Naive B cell (primary cell): Measurements from ENCODE around the gene ZNF667. TPM values are rescaled to one million over a fixed set of nuclear protein-coding genes. Genes with fewer than 3 reads are reported as not detected.

Source experiments
- ATAC-seq, 2 donors: fragments of 150-1000 bp; cut with Tn5 transposase; 2 replicates each; pipeline ENCODE4 v1.10.0; 2021; ENCODE audit warnings: low read depth in 2 of 2, mild to moderate bottlenecking in 2 of 2, moderate library complexity in 2 of 2
- DNase-seq: peaks from one replicate; pipeline ENCODE4 v3.0.0; 2022
- H3K27ac Mint-ChIP-seq, 6 donors: one replicate each; pipeline ENCODE4 v1.8.0; 2020 to 2022; ENCODE audit warnings: mild to moderate bottlenecking in 6 of 6, mixed read lengths in 6 of 6, moderate library complexity in 5 of 6, inconsistent platforms in 2 of 6
- H3K27me3 Mint-ChIP-seq, 3 donors: one replicate each; pipeline ENCODE4 v1.8.0; 2021 to 2022; ENCODE audit warnings: mixed read lengths in 3 of 3, mild to moderate bottlenecking in 1 of 3
- H3K36me3 Mint-ChIP-seq, 2 donors: one replicate each; pipeline ENCODE4 v1.8.0; 2020 to 2022; ENCODE audit warnings: mixed read lengths in 2 of 2, inconsistent platforms in 1 of 2, mild to moderate bottlenecking in 1 of 2
- H3K4me1 Mint-ChIP-seq, 3 donors: one replicate each; pipeline ENCODE4 v1.8.0; 2020 to 2022; ENCODE audit warnings: mixed read lengths in 3 of 3, inconsistent platforms in 1 of 3, mild to moderate bottlenecking in 1 of 3, moderate library complexity in 1 of 3
- H3K4me3 Mint-ChIP-seq, 8 donors: one replicate each; pipeline ENCODE4 v1.8.0; 2020 to 2022; ENCODE audit warnings: mild to moderate bottlenecking in 8 of 8, mixed read lengths in 8 of 8, moderate library complexity in 8 of 8, inconsistent platforms in 2 of 8
- H3K9me3 Mint-ChIP-seq, 7 donors: one replicate each; pipeline ENCODE4 v1.8.0; 2020 to 2022; ENCODE audit warnings: mixed read lengths in 7 of 7, mild to moderate bottlenecking in 5 of 7, inconsistent platforms in 2 of 7, moderate library complexity in 1 of 7
- polyA plus RNA-seq, 6 donors: library from polyadenylated mRNA; unstranded; fragments of 300-500 nt; fragmentation: Illumina TruSeq; gene quantifications; one replicate each; pipeline ENCODE4 v1.2.3, GENCODE V29; 2021; ENCODE audit warnings: low read depth in 6 of 6

Gene ZNF667
- 10 to 100 TPM in 3 of 6 donors, 1 to 10 TPM in 3; 5.5 to 13.4 (median 9.7) TPM for polyA plus RNA-seq

DNA sequence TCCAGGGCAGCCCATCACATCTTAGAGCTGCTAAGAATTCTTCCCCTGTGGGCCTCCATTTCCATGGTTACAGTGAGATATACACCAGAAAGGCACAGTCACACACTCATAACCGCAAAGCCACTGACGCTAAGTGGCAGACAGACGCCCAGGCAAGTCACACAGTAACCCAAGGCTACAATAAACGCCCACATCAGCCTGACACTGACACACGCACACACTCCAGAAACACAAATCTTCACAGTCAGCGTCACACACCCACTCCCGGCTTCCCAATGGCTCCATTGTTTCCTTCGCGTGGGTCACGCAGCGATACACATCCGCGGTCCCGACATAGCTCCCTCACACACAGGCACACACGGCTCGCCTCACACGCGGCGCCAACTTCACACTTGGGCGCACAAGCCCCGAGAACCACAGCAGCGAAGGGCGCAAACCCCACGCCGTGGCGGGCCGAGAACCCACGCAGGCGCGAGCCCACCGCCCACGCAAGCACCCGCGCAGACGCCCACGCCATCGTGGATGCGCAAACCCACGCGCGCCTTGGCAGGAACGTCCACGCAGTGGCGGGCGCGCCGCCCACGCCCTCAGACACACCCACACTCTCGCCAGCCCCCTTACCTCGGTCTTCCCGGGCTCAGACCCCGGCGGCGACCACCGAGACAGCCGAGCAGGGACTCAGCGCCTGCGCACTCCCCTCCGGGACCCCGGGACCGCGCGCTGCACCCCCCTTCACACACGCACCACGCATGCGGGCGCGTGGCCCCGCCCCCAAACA lies at the start of gene ZNF667:
Gene ZNF667, minus strand, starts transcription at position 695 of the 778 bp plus-strand sequence. CDS start 14,975 bp downstream, outside the sequence.
- H3K36me3 Mint-ChIP-seq = peaks cover 19 to 40% of the 10 kb centered on the region in 2 donors
- H3K4me3 Mint-ChIP-seq = peak within 1 kb of the TSS; percentile 93 to 100 (median 98)
- peaks cover 13 to 48% (median 30%) of the 10 kb centered on the region in 7 donors for H3K9me3 Mint-ChIP-seq
- ATAC-seq = peak; percentile 46 to 55
- peak within 1 kb of the TSS; percentile 95 to 100 (median 100) for H3K27ac Mint-ChIP-seq
- DNase-seq = peak; percentile 72
- H3K4me1 Mint-ChIP-seq = peaks cover 37 to 55% (median 40%) of the 10 kb centered on the region in 3 donors
- H3K27me3 Mint-ChIP-seq = peaks cover 0 to 9% (median 0%) of the 10 kb centered on the region in 3 donors

DNA sequence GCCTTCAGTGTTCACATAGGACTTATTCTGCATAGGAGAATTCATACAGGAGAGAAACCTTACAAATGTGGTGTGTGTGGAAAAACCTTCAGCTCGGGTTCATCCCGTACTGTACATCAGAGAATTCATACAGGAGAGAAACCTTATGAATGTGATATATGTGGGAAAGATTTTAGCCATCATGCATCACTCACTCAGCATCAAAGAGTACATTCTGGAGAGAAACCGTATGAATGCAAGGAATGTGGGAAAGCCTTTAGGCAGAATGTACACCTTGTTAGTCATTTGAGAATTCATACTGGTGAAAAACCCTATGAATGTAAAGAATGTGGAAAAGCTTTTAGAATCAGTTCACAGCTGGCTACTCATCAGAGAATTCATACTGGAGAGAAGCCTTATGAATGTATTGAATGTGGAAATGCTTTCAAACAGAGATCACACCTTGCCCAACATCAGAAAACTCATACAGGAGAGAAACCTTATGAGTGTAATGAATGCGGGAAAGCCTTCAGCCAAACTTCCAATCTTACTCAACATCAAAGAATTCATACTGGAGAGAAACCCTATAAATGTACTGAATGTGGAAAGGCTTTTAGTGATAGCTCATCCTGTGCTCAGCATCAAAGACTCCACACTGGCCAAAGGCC lies 48.2 kb upstream of the ZNF667 start:
- no peak for DNase-seq
- Mint-ChIP-seq H3K4me3 (no peak overlapping the region), H3K4me1 (no peaks in the 10 kb centered on the region), H3K36me3 (peaks cover 39 to 58% of the 10 kb centered on the region in 2 donors), H3K9me3 (peaks cover 18 to 97% (median 84%) of the 10 kb centered on the region in 7 donors), H3K27ac (no peak overlapping the region), H3K27me3 (no peaks in the 10 kb centered on the region)
- no peak for ATAC-seq

DNA sequence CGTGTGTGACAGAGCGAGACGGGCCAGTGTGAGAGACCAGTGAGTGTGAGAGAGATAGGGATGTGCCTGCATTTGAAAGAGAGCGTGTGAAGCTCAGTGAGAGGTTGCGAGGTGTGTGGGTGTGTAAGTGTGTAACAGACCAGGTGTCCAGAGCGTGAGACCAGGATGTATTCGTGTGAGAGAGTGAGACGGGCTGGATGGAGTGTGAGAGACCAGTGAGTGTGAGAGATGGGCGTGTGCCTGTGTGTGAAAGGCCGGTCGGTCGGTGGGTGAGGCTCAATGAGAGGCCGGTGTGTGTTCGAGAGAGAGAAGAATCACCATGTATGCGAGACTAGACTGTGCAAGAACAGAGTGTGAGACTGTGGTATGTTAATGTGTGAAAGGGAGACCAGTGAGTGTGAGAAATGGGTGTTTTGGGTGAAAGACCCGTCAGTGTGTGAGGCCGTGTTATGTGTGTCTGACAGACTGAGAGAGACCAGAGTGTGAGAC lies 31.2 kb upstream of the ZNF667 start:
- Mint-ChIP-seq H3K4me3 (no peak overlapping the region), H3K36me3 (peaks cover 8 to 9% of the 10 kb centered on the region in 2 donors), H3K9me3 (peaks cover 0 to 41% (median 30%) of the 10 kb centered on the region in 7 donors), H3K27me3 (no peaks in the 10 kb centered on the region), H3K4me1 (peaks cover 0 to 8% (median 0%) of the 10 kb centered on the region in 3 donors), H3K27ac (no peak overlapping the region)
- ATAC-seq (no peak), DNase-seq (peak; percentile 1)

DNA sequence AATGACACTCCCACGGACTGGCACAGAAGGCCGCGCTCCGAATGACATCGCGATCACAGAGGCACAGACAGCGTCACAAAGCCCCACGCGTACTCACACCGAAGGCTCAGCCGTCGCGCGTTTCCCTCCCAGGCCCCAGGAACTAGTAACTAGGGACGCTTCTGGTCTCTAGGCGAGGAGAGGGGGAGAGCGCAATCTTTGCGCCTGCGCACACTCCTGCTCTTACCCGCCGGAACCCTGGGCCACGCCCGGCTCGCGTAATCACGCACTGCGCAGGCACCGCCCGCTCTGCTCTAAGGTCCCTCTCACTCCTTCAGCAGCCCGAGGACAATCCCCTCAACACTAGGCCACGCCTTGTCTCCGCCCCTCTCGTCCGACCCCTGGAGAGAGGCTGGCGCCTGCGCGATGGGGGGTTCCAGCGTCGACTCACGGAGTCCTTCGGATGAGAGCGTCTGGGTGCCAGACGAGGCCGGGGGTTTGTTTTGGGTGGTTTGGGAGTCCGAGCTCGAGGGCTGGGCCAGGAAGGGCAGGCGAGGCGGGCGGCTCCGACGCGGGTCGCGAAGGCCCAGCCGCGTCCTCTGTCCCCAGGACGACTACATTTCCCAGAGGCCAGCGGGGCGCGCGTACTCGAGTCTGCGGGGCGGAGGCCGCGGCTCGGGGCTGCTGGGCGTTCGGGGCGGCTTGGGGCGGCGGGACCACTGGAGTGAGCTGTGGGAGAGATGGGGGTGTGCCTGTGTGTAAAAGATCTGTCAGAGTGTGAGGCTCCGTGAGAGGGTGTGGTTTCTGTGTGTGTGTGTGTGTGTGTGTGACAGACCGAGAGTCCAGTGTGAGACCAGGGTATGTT lies 30.5 kb upstream of the ZNF667 start, which contains the start of gene ZNF471:
Gene ZNF471, plus strand, starts transcription at position 410 of the 844 bp plus-strand sequence. CDS start 3,717 bp downstream, outside the sequence.
- no peak within 1 kb of the TSS for H3K27ac Mint-ChIP-seq
- H3K4me1 Mint-ChIP-seq = peaks cover 0 to 8% (median 0%) of the 10 kb centered on the region in 3 donors
- H3K36me3 Mint-ChIP-seq = peaks cover 5 to 6% of the 10 kb centered on the region in 2 donors
- H3K4me3 Mint-ChIP-seq = peak within 1 kb of the TSS in 2 of 8 donors; percentile 54 to 65
- peaks cover 1 to 39% (median 25%) of the 10 kb centered on the region in 7 donors for H3K9me3 Mint-ChIP-seq
- peak; percentile 96 for DNase-seq
- H3K27me3 Mint-ChIP-seq = no peaks in the 10 kb centered on the region
- ATAC-seq = peak; percentile 96 to 97

DNA sequence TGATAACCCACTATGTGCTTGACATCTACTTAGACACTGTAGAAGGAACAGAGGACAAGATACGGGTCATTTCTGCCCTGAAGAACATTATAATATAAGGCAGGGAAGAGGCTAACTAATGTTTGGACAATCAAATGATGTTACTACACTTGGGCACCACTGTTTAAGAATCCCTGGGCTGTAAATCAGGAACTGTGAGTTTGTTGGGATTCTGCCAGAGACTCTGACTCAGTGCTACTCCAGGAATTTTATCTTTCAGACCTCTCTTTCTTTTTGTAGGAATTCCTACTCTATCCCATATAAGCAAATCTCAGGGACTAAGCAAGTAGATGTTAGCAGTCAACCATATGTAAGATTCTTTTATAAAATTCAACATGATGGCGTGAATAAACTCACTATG lies 27.4 kb upstream of the ZNF667 start:
- peaks cover 0 to 8% (median 0%) of the 10 kb centered on the region in 3 donors for H3K4me1 Mint-ChIP-seq
- peaks cover 9 to 61% (median 35%) of the 10 kb centered on the region in 7 donors for H3K9me3 Mint-ChIP-seq
- no peak overlapping the region for H3K27ac Mint-ChIP-seq
- no peak overlapping the region for H3K4me3 Mint-ChIP-seq
- ATAC-seq (no peak), DNase-seq (no peak)
- H3K36me3 Mint-ChIP-seq = peaks cover 25 to 26% of the 10 kb centered on the region in 2 donors
- no peaks in the 10 kb centered on the region for H3K27me3 Mint-ChIP-seq

DNA sequence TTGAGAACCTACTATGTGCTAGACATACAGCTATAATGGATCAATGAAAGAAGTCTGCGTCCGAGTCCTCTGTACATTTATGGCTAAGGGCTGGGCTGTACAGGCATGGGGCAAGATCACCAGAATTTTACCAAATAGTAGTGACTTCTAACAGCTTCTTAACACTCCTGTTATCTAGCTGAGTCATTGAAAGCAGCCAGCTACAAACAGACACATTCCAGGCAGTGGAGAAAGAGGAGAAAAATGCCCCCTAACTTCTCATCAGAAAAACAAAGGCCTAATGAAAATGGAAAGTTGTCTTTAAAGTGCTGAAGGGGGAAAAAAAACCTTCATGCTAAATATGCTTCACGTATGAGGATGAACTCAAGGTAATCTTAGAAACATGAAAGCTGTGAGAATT lies 14.3 kb upstream of the ZNF667 start:
- DNase-seq (no peak), ATAC-seq (no peak)
- Mint-ChIP-seq H3K27me3 (no peaks in the 10 kb centered on the region), H3K27ac (no peak overlapping the region), H3K9me3 (peaks cover 17 to 89% (median 57%) of the 10 kb centered on the region in 7 donors), H3K36me3 (peaks cover 65 to 81% of the 10 kb centered on the region in 2 donors), H3K4me1 (peaks cover 0 to 3% (median 0%) of the 10 kb centered on the region in 3 donors), H3K4me3 (no peak overlapping the region)

DNA sequence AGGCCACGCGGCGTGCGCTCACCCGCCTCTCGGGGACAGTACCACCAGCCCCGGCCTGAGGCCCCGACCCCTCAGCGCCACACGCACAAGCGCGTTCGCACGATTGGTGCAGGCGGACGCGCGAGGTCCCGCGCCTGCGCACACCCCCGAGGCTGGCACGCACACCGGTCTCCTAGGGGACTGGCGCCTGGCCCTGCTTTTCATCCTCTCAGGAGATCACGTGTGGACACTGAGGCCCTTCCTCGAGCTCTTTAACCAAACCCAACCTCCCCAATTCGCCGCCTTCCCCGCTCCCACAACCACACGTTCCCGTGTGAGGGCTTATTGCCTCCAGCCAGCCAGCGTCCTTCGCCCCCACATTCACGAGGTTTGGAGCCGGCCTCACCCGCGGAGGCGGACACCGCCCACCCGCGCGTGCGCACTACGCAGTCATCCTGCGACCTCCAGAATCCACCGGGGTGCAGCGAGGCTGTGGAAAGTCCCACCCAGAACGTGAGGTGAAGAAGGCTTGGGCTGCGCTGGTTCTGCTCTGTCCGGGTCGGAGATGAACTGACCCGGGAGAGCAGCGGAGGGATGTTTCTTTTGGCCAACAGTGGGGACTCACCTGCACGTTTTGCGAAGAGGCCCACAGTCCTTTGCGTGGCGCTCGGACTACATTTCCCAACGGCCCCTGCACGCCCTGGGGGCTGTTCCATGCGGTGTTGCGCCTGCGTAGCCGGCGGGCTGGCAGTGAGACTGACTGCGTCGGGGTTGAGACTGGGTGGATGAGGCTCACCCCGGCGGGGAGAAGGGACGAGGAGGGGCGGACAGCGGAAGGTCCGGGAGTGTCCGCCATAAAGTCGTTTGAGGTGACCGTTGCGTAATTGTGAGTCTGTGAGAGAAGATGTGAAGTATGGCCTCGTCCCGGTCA lies 539 bp upstream of the ZNF667 start:
- Mint-ChIP-seq H3K27ac (peak overlapping the region; percentile 95 to 100 (median 100)), H3K4me3 (peak overlapping the region; percentile 93 to 100 (median 98)), H3K27me3 (peaks cover 0 to 9% (median 0%) of the 10 kb centered on the region in 3 donors), H3K36me3 (peaks cover 11 to 32% of the 10 kb centered on the region in 2 donors), H3K9me3 (peaks cover 7 to 45% (median 27%) of the 10 kb centered on the region in 7 donors), H3K4me1 (peaks cover 37 to 55% (median 40%) of the 10 kb centered on the region in 3 donors)
- peak; percentile 67 to 69 for ATAC-seq
- peak; percentile 94 for DNase-seq

DNA sequence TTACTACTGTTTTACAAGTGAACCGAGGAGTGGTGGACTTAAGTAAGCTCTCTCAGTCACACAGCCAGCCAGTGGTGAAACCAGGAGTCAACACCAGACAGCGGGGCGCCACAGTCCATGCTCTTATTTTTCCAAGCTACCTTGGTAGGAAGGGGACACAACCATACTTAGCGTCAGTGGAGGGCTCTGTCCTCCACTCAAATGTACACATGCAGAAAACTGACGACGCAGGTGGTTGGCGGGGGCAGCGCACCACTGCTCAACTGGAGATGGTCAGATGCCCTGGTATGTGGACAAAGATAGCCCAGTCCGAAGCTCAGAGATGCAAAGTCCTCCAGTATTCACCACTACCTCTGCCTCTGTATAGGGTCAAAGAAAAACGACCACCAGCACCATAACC lies 1.1 kb downstream of the ZNF667 start:
- Mint-ChIP-seq H3K27ac (peak overlapping the region; percentile 95 to 100 (median 100)), H3K4me3 (peak overlapping the region; percentile 93 to 100 (median 98)), H3K36me3 (peaks cover 27 to 45% of the 10 kb centered on the region in 2 donors), H3K4me1 (peaks cover 37 to 55% (median 40%) of the 10 kb centered on the region in 3 donors), H3K27me3 (peaks cover 0 to 9% (median 0%) of the 10 kb centered on the region in 3 donors), H3K9me3 (peaks cover 13 to 49% (median 33%) of the 10 kb centered on the region in 7 donors)
- DNase-seq (no peak), ATAC-seq (no peak)

DNA sequence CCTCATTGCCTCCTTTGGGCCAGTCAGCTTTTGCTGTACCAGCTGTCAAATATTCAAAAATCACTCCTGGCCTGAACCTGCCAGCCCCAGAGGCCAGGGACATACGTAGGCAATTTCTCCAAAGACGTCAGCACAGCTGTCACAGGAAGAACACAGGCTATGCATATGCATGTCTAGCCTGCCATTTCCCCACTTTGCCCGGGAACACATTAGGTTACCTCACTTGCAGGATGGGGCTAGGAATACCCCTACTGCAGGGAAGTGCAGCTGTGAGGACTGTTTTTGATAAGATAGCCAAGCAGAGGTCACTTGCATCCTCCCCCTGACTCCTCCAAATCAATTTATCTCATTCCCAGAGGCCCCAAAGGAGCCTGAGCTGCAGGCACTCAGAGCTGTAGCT lies 2.8 kb downstream of the ZNF667 start:
- Mint-ChIP-seq H3K9me3 (peaks cover 15 to 45% (median 33%) of the 10 kb centered on the region in 7 donors), H3K4me3 (peak overlapping the region in 1 of 8 donors; percentile 10), H3K27me3 (peaks cover 0 to 9% (median 0%) of the 10 kb centered on the region in 3 donors), H3K27ac (peak overlapping the region in 1 of 6 donors; percentile 44), H3K4me1 (peaks cover 30 to 44% (median 40%) of the 10 kb centered on the region in 3 donors), H3K36me3 (peaks cover 35 to 45% of the 10 kb centered on the region in 2 donors)
- ATAC-seq = no peak
- no peak for DNase-seq

DNA sequence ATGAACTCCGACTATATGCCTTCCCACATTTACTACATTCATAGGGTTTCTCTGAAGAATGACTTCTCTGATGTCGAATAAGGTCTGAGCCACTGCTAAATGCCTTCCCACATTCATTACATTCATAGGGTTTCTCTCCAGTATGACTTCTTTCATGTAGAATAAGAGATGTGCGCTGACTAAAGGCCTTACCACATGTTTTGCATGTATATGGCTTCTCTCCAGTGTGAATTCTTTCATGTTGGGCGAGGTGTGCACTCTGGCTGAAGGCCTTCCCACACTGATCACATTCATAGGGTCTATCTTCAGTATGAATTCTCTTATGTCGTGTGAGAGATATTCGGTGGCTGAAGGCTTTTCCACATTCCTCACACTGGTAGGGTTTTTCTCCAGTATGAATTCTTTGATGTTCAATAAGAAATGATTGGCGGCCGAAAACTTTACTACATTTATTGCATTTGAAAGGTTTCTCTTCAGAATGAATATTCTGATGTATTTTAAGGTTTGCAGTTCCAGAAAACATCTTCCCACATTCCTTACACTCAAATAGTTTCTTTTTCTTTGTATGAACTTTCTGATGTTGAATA lies 35.8 kb downstream of the ZNF667 start:
- H3K9me3 Mint-ChIP-seq = peaks cover 28 to 78% (median 72%) of the 10 kb centered on the region in 7 donors
- H3K36me3 Mint-ChIP-seq = peaks cover 26 to 64% of the 10 kb centered on the region in 2 donors
- H3K27me3 Mint-ChIP-seq = no peaks in the 10 kb centered on the region
- DNase-seq (no peak), ATAC-seq (no peak)
- no peaks in the 10 kb centered on the region for H3K4me1 Mint-ChIP-seq
- H3K4me3 Mint-ChIP-seq = no peak overlapping the region
- H3K27ac Mint-ChIP-seq = no peak overlapping the region

DNA sequence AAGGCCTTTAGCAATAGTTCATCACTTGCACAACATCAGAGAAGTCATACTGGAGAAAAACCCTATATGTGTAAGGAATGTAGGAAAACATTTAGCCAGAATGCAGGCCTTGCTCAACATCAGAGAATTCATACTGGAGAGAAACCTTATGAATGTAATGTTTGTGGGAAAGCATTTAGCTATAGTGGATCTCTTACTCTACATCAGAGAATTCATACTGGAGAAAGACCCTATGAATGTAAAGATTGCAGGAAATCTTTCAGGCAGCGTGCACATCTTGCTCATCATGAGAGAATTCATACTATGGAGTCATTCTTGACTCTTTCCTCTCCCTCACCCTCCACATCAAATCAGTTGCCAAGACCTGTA lies 53.2 kb downstream of the ZNF667 start:
- Mint-ChIP-seq H3K9me3 (peaks cover 8 to 94% (median 90%) of the 10 kb centered on the region in 7 donors), H3K36me3 (peaks cover 43 to 57% of the 10 kb centered on the region in 2 donors), H3K27ac (no peak overlapping the region), H3K4me3 (no peak overlapping the region), H3K27me3 (no peaks in the 10 kb centered on the region), H3K4me1 (no peaks in the 10 kb centered on the region)
- no peak for ATAC-seq
- no peak for DNase-seq
